GM12874 (cell line): ENCODE measurements around the gene TSPAN2.

Source experiments
- TF ChIP-seq, protein P1 (sequence below): IDR thresholded peaks from 2 replicates; pipeline ENCODE4 v1.5.1; 2011; ENCODE audit warnings: low read depth, mild to moderate bottlenecking, control low read depth, low read length, moderate library complexity; ENCODE audit not compliant: insufficient read depth

Gene TSPAN2

DNA sequence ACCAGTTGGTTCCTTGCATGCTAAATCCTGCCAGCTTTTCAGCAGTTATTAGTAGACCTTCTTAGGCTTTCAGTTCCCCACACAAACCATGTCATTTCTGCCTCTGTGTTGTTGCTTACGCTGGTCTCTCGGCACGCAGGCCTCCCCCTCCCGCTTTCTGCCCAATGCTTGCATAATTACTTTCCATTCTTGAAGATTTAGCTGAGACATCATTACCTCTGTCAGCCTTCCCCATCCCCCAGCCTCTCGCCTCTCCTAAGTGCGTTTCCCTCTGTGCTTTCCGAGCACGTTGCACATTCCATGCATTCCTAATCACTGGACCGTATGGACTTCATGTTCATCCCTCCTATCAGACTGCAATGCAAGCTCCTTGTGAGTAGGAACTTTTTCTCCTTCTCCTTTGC, 32.9 kb downstream of the TSPAN2 start:
- TF ChIP-seq, protein P1, sequence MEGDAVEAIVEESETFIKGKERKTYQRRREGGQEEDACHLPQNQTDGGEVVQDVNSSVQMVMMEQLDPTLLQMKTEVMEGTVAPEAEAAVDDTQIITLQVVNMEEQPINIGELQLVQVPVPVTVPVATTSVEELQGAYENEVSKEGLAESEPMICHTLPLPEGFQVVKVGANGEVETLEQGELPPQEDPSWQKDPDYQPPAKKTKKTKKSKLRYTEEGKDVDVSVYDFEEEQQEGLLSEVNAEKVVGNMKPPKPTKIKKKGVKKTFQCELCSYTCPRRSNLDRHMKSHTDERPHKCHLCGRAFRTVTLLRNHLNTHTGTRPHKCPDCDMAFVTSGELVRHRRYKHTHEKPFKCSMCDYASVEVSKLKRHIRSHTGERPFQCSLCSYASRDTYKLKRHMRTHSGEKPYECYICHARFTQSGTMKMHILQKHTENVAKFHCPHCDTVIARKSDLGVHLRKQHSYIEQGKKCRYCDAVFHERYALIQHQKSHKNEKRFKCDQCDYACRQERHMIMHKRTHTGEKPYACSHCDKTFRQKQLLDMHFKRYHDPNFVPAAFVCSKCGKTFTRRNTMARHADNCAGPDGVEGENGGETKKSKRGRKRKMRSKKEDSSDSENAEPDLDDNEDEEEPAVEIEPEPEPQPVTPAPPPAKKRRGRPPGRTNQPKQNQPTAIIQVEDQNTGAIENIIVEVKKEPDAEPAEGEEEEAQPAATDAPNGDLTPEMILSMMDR, result no peak

DNA sequence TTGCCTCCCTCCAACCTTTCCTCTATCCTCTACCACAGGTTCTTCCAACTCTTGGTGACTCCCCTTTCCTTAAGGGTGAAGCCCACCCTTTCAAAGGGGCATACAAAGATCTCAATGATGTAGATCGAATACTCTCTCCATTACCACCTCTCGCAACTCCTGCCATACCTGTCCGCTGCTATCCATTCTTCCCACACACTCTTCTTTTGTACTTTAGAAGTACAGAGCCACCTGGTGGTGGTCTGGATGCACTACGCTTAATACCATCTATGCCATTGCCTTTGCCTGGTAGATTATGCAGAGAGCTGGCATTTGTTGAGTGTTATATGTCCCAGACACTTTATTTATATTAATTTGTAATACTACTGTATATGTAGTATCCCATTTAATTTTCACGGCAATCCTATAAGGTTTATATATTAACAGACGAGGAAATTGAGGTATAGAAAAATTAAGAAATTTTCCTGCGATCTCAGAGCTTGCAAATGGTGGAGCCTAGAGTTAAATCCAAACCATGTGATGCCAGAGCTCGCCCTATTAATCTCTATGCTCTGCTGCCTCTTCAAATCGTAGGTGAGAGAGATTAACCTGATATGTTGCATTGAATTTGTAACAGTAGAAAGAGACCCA, 36.7 kb downstream of the TSPAN2 start:
- TF ChIP-seq, protein P1, result peak; percentile 81

DNA sequence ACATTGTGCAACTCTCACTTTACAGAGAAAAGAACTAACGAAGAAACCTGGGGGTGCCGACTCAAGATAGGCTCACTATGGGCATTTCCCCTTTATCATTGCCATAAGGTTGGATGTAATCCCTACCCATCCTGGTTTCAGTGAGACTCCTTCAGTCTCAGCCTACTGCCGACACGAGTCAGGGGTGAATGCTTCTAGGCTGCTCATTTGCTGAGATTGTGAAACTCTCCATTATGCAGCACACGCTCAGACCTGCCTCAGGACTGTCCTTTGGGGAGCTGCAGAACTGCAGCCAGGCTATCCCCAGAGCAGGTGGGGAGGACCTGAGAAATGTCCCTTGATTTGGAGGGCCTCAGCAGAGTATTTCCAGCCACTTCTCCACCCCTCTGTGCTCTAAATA, 37.5 kb downstream of the TSPAN2 start:
- TF ChIP-seq, protein P1, result no peak

DNA sequence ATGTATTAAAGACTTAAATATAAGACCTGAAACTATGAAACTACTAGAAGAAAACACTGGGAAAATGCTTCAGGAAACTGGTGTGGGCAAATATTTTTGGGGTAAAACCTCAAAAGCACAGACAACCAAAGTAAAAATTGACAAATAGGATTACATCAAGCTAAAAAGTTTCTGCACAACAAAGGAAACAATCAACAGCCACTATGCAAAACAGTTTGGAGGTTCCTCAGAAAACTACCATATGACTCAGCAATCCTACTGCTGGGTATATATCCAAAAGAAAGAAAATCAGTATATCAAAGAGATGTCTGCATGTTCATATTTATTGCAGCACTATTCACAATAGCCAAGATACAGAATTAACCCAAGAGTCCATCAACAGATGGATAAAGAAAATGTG, 42.6 kb downstream of the TSPAN2 start:
- TF ChIP-seq, protein P1, result no peak

DNA sequence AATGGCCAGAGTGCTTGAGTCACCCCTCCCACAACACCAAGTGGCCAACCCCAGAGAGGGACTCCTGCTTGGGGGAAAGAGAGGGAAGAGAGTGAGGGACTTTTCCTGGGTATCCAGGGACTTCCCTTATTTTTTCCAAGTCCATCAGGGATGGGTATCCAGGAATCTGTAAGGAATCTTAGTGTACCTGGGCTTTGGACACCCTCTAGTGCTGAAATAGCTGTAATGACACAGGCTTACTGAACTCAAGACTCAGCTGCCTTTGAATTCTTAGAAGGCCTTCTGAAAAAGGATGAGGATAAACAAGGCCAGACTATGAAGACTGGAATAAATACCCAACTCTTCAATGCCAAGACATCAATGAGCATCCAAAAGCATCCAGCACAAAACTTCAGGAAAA, 47.6 kb downstream of the TSPAN2 start:
- TF ChIP-seq, protein P1, result no peak

DNA sequence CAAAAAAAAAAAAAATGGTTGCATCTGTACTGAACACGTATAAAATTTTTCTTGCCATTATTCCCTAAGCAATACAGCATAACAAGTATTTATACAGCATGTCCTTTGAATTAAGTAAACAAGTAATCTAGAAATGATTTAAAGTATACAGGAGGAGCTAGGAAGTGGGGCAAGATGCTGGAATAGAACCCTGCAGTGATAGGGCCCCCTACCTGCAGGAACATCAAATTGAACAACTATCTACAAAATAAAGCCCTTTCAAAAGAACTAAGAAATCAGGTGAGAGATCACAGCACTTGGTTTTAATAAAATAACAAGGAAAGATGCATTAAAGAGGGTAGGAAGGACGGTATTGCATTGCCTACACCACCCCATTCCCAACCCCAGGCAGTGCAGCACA, 48.8 kb downstream of the TSPAN2 start:
- TF ChIP-seq, protein P1, result no peak

DNA sequence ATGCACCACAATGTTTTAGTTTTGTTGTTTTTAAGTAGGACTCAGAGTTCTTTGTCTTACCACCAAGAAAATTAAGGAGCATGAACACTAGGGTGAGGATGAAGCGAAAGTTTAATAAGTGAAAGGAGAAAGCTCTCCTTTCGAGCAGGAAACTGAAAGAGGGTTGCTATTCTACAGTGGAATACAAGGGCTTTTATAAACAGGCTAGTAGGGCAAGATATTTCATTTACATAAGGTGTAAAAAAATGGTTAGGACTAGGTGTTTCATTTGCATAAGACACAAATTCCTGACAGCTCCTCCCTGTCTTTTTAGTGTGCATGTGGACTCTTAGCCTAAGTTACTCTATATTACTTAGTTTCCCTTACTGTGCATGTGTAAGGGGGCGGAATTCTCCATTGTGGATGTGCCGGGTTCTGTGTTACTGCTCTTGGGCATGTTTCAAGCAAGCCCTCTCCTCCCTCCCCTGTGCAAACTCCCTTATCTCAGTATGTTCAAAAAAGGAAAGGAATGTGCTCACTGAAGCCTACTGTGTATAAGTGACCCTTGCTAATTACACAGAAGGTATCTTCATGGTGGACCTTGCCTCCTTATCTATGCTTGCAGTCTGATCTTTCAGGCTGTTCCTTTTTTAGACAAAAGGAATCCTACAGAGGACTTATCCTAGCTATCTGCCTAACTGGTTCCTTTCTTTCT, 52.3 kb downstream of the TSPAN2 start:
- TF ChIP-seq, protein P1, result no peak
